Right atrium auricular region (tissue), 2 donors: Measurements from ENCODE around the gene TAF12. TPM values are rescaled to one million over a fixed set of nuclear protein-coding genes. Genes with fewer than 3 reads are reported as not detected.

Source experiments
- DNase-seq: peaks from one replicate; pipeline ENCODE4 v3.0.0-alpha.2; 2019; ENCODE audit warnings: low spot score
- H3K27ac ChIP-seq, 2 donors: fragments of 200-600 bp; sonication (generic); 1 replicate in 1 of 2; 2 replicates in 1 of 2; pipeline ENCODE4 v1.5.1; 2016 to 2019
- H3K27me3 ChIP-seq, 2 donors: fragments of 200-600 bp; sonication (generic); one replicate each; pipeline versions ENCODE4 v1.5.1 to v1.6.0; 2017 to 2019
- H3K36me3 ChIP-seq: fragments of 200-600 bp; sonication (generic); one replicate; pipeline ENCODE4 v1.5.1; 2016
- H3K4me1 ChIP-seq, 2 donors: fragments of 200-600 bp; sonication (generic); one replicate each; pipeline versions ENCODE4 v1.5.1 to v1.6.0; 2017 to 2019
- H3K4me3 ChIP-seq, 2 donors: fragments of 200-600 bp; sonication (generic); 1 replicate in 1 of 2; 2 replicates in 1 of 2; pipeline ENCODE4 v1.5.1; 2017 to 2019; ENCODE audit warnings: mild to moderate bottlenecking in 1 of 2, moderate library complexity in 1 of 2
- H3K9me3 ChIP-seq, 2 donors: fragments of 200-600 bp; sonication (generic); one replicate each; pipeline ENCODE4 v1.5.1; 2019
- CTCF ChIP-seq, 2 donors: fragments of 200-600 bp; sonication (generic); IDR thresholded peaks; one replicate each; pipeline ENCODE4 v1.5.1; 2019; ENCODE audit warnings: antibody characterized with exemption in 2 of 2
- total RNA-seq, 2 donors: library from RNA; depleted of rRNA; stranded (reverse); fragments of >200 nt; gene quantifications; one replicate each; pipeline ENCODE4 v1.1.0, GENCODE V29; 2016

The TAF12 gene
- total RNA-seq, 2 donors from 2014 or later = 22.1 to 28.9 TPM

- no peak for TF ChIP-seq CTCF (IDR thresholded peaks at IDR 0.05)
- peak overlapping the region; percentile 87 to 96 for H3K27ac ChIP-seq
These were observed 61.9 kb downstream of the TAF12 start for GRCh38 chr1:28580722-28581530.

GRCh38 chr1:28579401-28579800 is 63.5 kb downstream of the TAF12 start:
- no peak for TF ChIP-seq CTCF (IDR thresholded peaks at IDR 0.05)
- Histone ChIP-seq H3K4me1 (peaks cover 0 to 29% of the 10 kb centered on the region in 2 donors), H3K9me3 (no peaks in the 10 kb centered on the region), H3K27ac (no peak overlapping the region), H3K36me3 (peaks cover 45% of the 10 kb centered on the region), H3K4me3 (no peak overlapping the region), H3K27me3 (no peaks in the 10 kb centered on the region)
- DNase-seq = no peak

More at GRCh38 chr1:28580722-28581530, 61.9 kb downstream of the TAF12 start:
- H3K4me1 ChIP-seq = peaks cover 0 to 29% of the 10 kb centered on the region in 2 donors
- H3K36me3 ChIP-seq = peaks cover 40% of the 10 kb centered on the region
- H3K4me3 ChIP-seq = peak overlapping the region; percentile 82 to 84
- no peaks in the 10 kb centered on the region for H3K9me3 ChIP-seq
- no peak for DNase-seq
- no peaks in the 10 kb centered on the region for H3K27me3 ChIP-seq

- Histone ChIP-seq H3K4me1 (peaks cover 0 to 29% of the 10 kb centered on the region in 2 donors), H3K9me3 (no peaks in the 10 kb centered on the region), H3K27me3 (no peaks in the 10 kb centered on the region), H3K27ac (no peak overlapping the region), H3K36me3 (peaks cover 47% of the 10 kb centered on the region), H3K4me3 (no peak overlapping the region)
- DNase-seq = no peak
- TF ChIP-seq CTCF (IDR thresholded peaks at IDR 0.05) = no peak
These were observed 64.1 kb downstream of the TAF12 start for GRCh38 chr1:28578696-28579218.

GRCh38 chr1:28577738-28578536 is 64.9 kb downstream of the TAF12 start:
- Histone ChIP-seq H3K27me3 (no peaks in the 10 kb centered on the region), H3K4me3 (no peak overlapping the region), H3K4me1 (peaks cover 0 to 27% of the 10 kb centered on the region in 2 donors), H3K9me3 (no peaks in the 10 kb centered on the region), H3K27ac (no peak overlapping the region), H3K36me3 (peaks cover 54% of the 10 kb centered on the region)
- TF ChIP-seq CTCF (IDR thresholded peaks at IDR 0.05) = no peak
- no peak for DNase-seq

- Histone ChIP-seq H3K4me3 (no peak overlapping the region), H3K36me3 (peaks cover 59% of the 10 kb centered on the region), H3K4me1 (peaks cover 0 to 20% of the 10 kb centered on the region in 2 donors), H3K27me3 (no peaks in the 10 kb centered on the region), H3K9me3 (no peaks in the 10 kb centered on the region), H3K27ac (no peak overlapping the region)
- no peak for TF ChIP-seq CTCF (IDR thresholded peaks at IDR 0.05)
- DNase-seq = no peak
These were observed 65.7 kb downstream of the TAF12 start for GRCh38 chr1:28577052-28577678.
